ENCODE results near the gene SERINC2.
"Not testable (repeated sequence)": the region's sequence is repeated elsewhere in the genome, so short reads cannot be mapped to it uniquely, and the experiment has no call there.

Gene SERINC2

GRCh38 chr1:31470794-31471315 is 57.8 kb downstream of the SERINC2 start:
- no peak for TF ChIP-seq CTCF (IDR thresholded peaks at IDR 0.05)
- H3K9ac ChIP-seq, result no peak overlapping the region
- peaks cover 4% of the 10 kb centered on the region for H3K9me3 ChIP-seq (ENCODE audit: control insufficient read depth, low read length)
- H2AFZ ChIP-seq, result peak overlapping the region; percentile 46
- peak overlapping the region; percentile 44 for H3K4me3 ChIP-seq (ENCODE audit: low read depth, low read length)
- H3K79me2 ChIP-seq, result no peaks in the 10 kb centered on the region
- peaks cover 4% of the 10 kb centered on the region for H3K4me1 ChIP-seq
- H3K27me3 ChIP-seq (ENCODE audit: control insufficient read depth, insufficient read depth, low read length), result no peaks in the 10 kb centered on the region
- no peaks in the 10 kb centered on the region for H3K36me3 ChIP-seq (ENCODE audit: control insufficient read depth, insufficient read depth, low read length)
- H3K27ac ChIP-seq, result peak overlapping the region; percentile 69
- peak overlapping the region; percentile 67 for H3K4me2 ChIP-seq (ENCODE audit: low read length)

- H3K9ac ChIP-seq; H3K36me3 ChIP-seq (ENCODE audit: control insufficient read depth, insufficient read depth, low read length); H3K4me1 ChIP-seq; H3K79me2 ChIP-seq; H3K27me3 ChIP-seq (ENCODE audit: control insufficient read depth, insufficient read depth, low read length); H3K9me3 ChIP-seq (ENCODE audit: control insufficient read depth, low read length): not testable (repeated sequence)
- Histone ChIP-seq H3K27ac (peak overlapping the region; percentile 69), H2AFZ (peak overlapping the region; percentile 46), H3K4me2 (ENCODE audit: low read length) (peak overlapping the region; percentile 67), H3K4me3 (ENCODE audit: low read depth, low read length) (peak overlapping the region; percentile 44)
Measured at GRCh38 chr1:31471452-31472313, 58.7 kb downstream of the SERINC2 start.

- not testable (repeated sequence) for H3K9ac ChIP-seq; H3K9me3 ChIP-seq (ENCODE audit: control insufficient read depth, low read length); H3K79me2 ChIP-seq; H3K4me3 ChIP-seq (ENCODE audit: low read depth, low read length); H2AFZ ChIP-seq; H3K4me1 ChIP-seq; H3K36me3 ChIP-seq (ENCODE audit: control insufficient read depth, insufficient read depth, low read length); H3K27me3 ChIP-seq (ENCODE audit: control insufficient read depth, insufficient read depth, low read length)
- H3K4me2 ChIP-seq (ENCODE audit: low read length), result peak overlapping the region; percentile 37
- peak overlapping the region; percentile 69 for H3K27ac ChIP-seq
Measured at GRCh38 chr1:31472314-31472651, 59.3 kb downstream of the SERINC2 start.

- H2AFZ ChIP-seq; H3K9ac ChIP-seq; H3K27me3 ChIP-seq (ENCODE audit: control insufficient read depth, insufficient read depth, low read length); H3K79me2 ChIP-seq; H3K36me3 ChIP-seq (ENCODE audit: control insufficient read depth, insufficient read depth, low read length); H3K4me1 ChIP-seq; H3K4me3 ChIP-seq (ENCODE audit: low read depth, low read length); H3K9me3 ChIP-seq (ENCODE audit: control insufficient read depth, low read length): not testable (repeated sequence)
- H3K27ac ChIP-seq, result peak overlapping the region; percentile 69
- H3K4me2 ChIP-seq (ENCODE audit: low read length), result peak overlapping the region; percentile 37
Measured at GRCh38 chr1:31472673-31473072, 59.7 kb downstream of the SERINC2 start.

DNA sequence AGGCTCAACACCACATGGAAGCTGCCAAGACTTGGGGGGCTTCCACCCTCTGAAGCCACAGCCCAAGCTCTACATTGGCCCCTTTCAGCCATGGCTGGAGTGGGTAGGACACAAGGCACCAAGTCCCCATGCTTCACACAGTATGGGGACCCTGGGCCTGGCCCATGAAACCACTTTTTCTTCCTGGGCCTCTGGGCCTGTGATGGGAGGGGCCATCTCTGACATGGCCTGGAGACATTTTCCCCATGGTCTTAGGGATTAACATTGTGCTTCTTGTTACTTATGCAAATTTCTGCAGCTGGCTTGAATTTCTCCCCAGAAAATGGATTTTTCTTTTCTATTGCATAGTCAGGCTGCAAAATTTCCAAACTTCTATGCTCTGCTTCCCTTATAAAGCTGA is 60.5 kb downstream of the SERINC2 start:
- not testable (repeated sequence) for H3K4me2 ChIP-seq (ENCODE audit: low read length); H2AFZ ChIP-seq; H3K27me3 ChIP-seq (ENCODE audit: control insufficient read depth, insufficient read depth, low read length)

GRCh38 chr1:31474567-31474966 is 61.6 kb downstream of the SERINC2 start:
- H3K36me3 ChIP-seq (ENCODE audit: control insufficient read depth, insufficient read depth, low read length); H3K4me3 ChIP-seq (ENCODE audit: low read depth, low read length); H2AFZ ChIP-seq; H3K9ac ChIP-seq; H3K4me1 ChIP-seq; H3K27me3 ChIP-seq (ENCODE audit: control insufficient read depth, insufficient read depth, low read length); H3K4me2 ChIP-seq (ENCODE audit: low read length); H3K9me3 ChIP-seq (ENCODE audit: control insufficient read depth, low read length); H3K27ac ChIP-seq; H3K79me2 ChIP-seq: not testable (repeated sequence)

More for the DNA sequence above, 60.5 kb downstream of the SERINC2 start:
- H3K9me3 ChIP-seq (ENCODE audit: control insufficient read depth, low read length); H3K4me1 ChIP-seq; H3K36me3 ChIP-seq (ENCODE audit: control insufficient read depth, insufficient read depth, low read length); H3K9ac ChIP-seq; H3K4me3 ChIP-seq (ENCODE audit: low read depth, low read length); H3K79me2 ChIP-seq; H3K27ac ChIP-seq: not testable (repeated sequence)
